Measurements from ENCODE around the gene FAM72C.
"Not testable (repeated sequence)": the region's sequence is repeated elsewhere in the genome, so short reads cannot be mapped to it uniquely, and the experiment has no call there.

Gene FAM72C

DNA sequence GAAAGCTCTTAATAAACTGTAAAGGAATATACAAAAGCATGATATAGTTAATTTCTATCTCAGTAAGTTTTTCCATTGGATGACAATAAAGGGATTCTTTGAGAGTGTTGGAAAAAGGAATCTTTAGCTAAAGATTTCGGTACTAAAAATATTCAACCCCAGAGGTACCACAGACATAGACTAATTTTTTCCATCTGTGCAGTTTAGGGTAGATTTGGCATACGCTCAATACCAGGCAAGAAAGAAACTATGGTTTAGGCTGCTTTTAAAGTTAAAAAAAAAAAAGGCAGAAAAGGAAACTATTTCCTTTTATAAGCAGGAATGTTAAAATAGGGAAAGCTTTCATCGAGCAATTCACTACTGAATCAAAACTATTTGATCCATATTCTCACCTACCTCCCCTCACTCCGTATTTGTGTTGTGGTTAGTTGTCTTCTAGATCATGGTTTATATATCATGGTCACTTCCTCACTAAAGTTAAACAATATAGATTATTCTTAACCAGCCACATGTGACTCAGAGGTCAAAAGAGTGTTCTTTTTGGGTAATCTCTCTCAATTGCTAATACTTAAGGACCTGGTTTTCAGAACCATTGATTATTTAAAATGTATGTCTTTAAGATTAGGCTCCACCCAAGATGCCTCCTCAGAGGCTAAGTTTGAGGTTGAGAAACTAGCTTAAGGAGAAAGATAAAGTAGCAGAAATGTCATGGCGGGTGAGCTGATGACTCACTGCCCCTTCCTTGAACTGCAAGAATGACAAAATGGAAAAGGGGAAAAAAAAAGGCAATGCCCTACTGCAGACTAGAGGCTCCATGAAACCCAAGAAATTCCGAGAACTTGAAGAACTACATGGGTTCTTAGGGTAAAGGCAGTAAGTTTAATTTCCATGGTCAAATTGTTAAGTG is 20.0 kb downstream of the FAM72C start:
- H3K36me3 Mint-ChIP-seq (ENCODE audit: low read depth); H3K4me3 Mint-ChIP-seq; H3K4me1 Mint-ChIP-seq (ENCODE audit: low read depth); H3K27me3 Mint-ChIP-seq (ENCODE audit: low read depth); H3K27ac Mint-ChIP-seq; H3K9me3 Mint-ChIP-seq: not testable (repeated sequence)

DNA sequence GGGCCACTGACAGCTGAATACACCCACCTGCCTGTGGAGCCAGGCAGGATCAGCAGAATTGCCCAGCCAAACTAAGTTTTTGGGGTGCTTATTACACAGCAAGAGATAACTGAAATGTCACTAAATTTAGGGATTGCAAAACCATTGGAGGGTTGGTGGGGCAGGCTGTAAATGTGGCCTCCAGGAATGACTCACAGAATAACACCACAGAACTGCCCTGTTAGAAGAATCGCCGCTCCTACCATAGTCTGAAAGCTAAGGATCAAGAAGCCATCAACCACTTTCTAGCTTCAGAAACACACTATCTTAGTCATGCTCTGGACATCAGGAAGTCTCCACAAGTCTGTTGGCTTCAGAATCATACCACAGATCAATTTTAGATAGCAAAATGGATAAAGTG is 24.0 kb downstream of the FAM72C start:
- not testable (repeated sequence) for H3K27me3 Mint-ChIP-seq (ENCODE audit: low read depth); H3K4me3 Mint-ChIP-seq; H3K36me3 Mint-ChIP-seq (ENCODE audit: low read depth); H3K9me3 Mint-ChIP-seq; H3K27ac Mint-ChIP-seq; H3K4me1 Mint-ChIP-seq (ENCODE audit: low read depth)

DNA sequence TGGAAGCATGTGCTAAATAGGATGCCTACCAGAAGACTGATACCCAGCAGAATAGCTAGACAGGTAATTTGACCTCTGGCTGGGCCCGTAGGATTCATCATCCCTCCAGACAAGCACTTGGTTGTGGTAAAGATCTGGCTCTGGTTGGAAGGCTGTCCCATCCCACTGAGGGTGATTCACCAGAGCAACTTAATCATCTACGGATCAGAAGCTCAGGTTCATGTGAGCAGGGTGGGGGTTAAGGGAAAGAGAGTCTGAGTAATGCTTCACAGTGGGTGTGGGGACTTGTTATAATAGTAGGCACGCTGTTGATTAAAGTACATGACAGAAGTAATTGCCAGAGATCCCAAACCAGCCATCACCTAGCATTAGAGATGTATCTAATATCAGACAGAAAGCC is 26.5 kb downstream of the FAM72C start:
- not testable (repeated sequence) for H3K27me3 Mint-ChIP-seq (ENCODE audit: low read depth); H3K36me3 Mint-ChIP-seq (ENCODE audit: low read depth); H3K27ac Mint-ChIP-seq; H3K9me3 Mint-ChIP-seq; H3K4me3 Mint-ChIP-seq; H3K4me1 Mint-ChIP-seq (ENCODE audit: low read depth)

DNA sequence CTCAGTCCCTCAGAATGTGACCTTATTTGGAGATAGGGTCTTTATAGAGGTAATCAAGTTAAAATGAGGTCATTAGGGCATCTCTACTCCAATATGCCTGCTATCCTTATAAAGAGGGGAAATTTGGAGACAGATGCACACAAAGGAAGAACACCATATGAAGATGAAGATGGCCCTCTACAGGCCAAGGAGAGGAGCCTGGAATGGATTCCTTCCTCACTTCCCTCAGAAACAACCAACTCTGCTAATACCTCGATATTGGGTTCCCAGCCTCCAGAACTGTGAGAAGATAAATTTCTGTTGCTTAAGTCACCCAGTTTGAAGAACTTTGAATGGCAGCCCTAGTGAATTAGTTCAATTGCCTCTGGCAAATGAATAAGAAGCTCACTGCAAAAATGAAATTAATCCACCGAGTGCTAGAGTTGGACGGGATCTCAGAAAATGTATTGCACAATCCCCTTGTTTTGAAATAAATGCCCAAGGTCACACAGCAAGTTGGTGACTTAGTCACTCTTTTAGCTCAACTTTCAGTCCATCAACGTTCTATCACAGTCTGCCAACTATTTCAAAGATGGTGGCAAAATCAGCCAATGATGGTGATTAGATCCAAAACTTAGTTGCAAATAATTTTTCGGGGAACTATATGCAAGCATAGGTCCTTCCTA is 27.1 kb downstream of the FAM72C start:
- not testable (repeated sequence) for H3K27ac Mint-ChIP-seq; H3K27me3 Mint-ChIP-seq (ENCODE audit: low read depth); H3K4me3 Mint-ChIP-seq; H3K4me1 Mint-ChIP-seq (ENCODE audit: low read depth); H3K9me3 Mint-ChIP-seq; H3K36me3 Mint-ChIP-seq (ENCODE audit: low read depth)

DNA sequence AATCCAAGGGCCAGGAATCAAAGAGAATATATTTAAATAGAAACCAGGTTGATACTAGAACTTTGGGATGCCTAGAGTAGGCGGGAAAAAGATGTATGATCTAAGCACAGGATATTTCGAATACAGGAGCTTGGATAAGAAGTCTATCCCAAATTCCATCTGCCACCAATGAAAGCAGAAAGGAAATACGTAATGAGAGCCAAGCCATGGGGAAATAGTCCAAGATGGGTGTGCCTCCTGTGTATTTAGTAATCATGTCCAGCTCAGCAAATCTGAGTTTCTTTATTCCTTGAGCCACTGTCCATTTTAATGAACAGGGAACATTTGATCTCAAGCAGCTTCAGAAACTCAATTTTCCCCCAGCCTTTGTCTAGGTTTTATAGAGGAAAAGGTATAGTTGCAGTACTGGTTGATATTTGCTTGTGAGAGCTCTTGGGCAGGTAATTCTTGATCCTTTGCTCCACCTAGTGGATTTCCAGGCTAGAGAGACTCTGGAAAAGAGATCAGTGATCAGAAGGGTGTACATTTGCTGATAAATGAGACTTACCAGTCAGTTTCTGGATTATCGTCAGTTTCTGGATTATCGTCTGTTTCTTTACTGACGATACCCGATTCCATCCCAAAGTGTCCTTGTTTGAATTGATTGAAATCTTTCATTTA is 28.3 kb downstream of the FAM72C start:
- H3K9me3 Mint-ChIP-seq; H3K27ac Mint-ChIP-seq; H3K36me3 Mint-ChIP-seq (ENCODE audit: low read depth): not testable (repeated sequence)

DNA sequence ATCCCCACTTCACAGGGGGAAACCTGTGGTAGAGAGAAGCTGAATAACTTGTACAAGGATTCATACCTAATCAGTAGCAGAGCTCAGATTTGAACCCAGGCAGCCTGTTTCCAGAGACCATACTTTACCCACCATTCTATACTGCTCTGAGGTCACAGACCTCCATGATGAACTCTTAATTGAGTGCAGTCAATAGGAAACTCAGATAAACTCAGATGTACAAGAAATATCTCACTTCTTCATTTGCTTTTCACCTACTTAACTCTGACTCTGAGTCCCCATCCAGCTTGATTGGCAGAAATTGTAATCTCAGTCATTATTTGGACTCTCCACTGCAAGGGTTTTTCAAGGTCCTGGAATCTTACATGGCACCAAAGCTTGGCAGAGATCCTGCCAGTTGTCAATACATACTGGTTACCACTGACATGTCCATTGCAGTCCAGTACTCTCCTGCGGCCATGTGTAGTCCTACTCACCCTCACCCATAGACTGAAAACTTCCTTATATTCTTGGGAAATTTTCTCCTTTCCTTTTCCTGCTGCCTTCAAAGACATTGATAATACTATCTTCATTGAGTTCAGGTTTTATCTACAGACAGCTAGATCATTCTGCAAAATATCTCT is 29.4 kb downstream of the FAM72C start:
- not testable (repeated sequence) for H3K4me3 Mint-ChIP-seq; H3K9me3 Mint-ChIP-seq; H3K27ac Mint-ChIP-seq; H3K36me3 Mint-ChIP-seq (ENCODE audit: low read depth); H3K27me3 Mint-ChIP-seq (ENCODE audit: low read depth); H3K4me1 Mint-ChIP-seq (ENCODE audit: low read depth)

More for the DNA sequence above, 28.3 kb downstream of the FAM72C start:
- not testable (repeated sequence) for H3K4me1 Mint-ChIP-seq (ENCODE audit: low read depth); H3K27me3 Mint-ChIP-seq (ENCODE audit: low read depth); H3K4me3 Mint-ChIP-seq

DNA sequence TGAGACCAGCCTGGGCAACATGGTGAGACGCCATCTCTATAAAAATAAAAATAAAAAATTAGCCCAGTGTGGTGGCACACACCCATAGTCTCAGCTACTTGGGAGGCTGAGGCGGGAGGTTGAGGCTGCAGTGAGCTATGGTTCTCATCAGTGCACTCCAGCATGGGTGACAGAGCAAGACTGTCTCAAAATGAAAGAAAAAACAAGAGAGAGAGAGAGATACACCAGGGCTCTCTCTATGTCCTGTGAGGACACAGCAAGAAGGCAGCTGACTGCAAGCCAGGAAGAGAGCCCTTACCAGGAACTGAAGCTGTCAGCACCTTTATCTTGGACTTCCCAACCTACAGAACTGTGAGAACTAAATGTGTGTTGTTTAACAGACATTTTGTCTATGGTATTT is 32.1 kb downstream of the FAM72C start:
- H3K27me3 Mint-ChIP-seq (ENCODE audit: low read depth); H3K27ac Mint-ChIP-seq; H3K4me3 Mint-ChIP-seq; H3K4me1 Mint-ChIP-seq (ENCODE audit: low read depth); H3K9me3 Mint-ChIP-seq; H3K36me3 Mint-ChIP-seq (ENCODE audit: low read depth): not testable (repeated sequence)

DNA sequence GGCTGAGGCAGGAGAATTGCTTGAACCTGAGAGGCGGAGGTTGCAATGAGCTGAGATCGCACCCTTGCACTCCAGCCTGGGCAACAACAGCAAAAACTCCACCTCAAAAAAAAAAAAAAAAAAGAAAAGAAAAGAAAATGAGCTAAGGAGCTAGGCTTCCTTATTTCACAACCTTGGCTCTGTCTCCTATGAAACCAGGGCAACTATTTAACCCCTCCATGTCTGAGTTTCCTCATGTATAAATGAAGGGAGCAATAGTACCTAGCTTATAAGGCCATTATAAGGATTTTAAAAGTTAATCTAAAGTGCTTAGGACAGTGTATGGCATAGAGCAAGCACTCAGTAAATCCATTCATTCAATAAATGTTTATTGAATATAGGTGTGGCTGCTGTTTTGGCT is 32.9 kb downstream of the FAM72C start:
- not testable (repeated sequence) for H3K9me3 Mint-ChIP-seq; H3K27ac Mint-ChIP-seq; H3K36me3 Mint-ChIP-seq (ENCODE audit: low read depth); H3K4me3 Mint-ChIP-seq; H3K4me1 Mint-ChIP-seq (ENCODE audit: low read depth); H3K27me3 Mint-ChIP-seq (ENCODE audit: low read depth)

DNA sequence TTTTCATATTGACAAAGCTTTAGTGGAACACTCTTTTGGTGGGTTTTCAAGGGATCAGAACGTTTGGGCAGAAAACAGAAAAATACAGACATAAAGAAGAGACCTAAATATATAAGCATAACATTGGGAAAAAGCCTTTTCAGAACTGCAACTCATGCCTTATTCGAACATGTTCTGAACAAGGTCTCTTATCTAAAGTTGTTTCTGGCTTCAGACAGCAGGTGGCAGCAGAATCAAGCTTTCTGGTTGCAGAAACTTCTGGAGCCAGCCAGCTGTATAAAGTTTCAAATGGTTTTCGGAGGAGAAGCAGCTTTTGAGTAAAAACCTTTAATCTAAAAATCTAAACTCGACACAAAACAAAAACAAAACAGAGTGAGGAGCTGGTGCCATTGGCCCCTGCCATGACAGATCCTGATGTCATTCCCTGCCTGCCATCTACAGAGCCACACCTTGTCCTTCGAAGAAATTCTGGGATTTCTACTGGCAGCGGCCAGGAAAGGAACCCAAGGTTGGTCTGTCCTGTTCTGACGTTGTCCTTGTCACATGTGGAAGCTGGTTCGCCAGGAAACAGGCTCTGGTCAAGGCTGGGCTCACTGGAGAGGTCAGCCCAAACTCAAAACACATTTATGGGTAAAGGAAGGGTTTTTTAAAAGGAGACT is 35.2 kb downstream of the FAM72C start:
- H3K4me3 Mint-ChIP-seq; H3K27me3 Mint-ChIP-seq (ENCODE audit: low read depth); H3K36me3 Mint-ChIP-seq (ENCODE audit: low read depth); H3K4me1 Mint-ChIP-seq (ENCODE audit: low read depth); H3K27ac Mint-ChIP-seq; H3K9me3 Mint-ChIP-seq: not testable (repeated sequence)

DNA sequence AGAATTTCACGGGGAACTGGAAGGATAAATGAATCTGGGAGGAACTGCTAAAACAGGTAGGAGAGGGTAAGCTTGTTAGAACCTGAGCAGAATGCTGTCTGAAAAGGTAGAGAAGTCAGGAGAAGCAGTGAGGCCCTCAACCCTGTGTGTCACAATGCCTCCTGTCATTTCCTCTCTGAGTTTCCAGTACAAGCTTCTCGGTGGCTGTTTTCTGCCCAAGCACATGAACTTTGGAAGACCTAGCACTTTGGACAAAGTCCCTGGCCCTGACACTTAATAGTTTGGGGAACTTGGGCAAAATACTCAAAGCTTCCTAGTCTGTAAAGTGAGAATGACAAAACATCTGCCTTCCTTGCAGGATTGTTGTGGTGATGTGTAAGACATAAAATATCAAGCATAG is 52.7 kb downstream of the FAM72C start:
- not testable (repeated sequence) for H3K9me3 Mint-ChIP-seq; H3K27me3 Mint-ChIP-seq (ENCODE audit: low read depth); H3K36me3 Mint-ChIP-seq (ENCODE audit: low read depth); H3K4me1 Mint-ChIP-seq (ENCODE audit: low read depth); H3K4me3 Mint-ChIP-seq; H3K27ac Mint-ChIP-seq

DNA sequence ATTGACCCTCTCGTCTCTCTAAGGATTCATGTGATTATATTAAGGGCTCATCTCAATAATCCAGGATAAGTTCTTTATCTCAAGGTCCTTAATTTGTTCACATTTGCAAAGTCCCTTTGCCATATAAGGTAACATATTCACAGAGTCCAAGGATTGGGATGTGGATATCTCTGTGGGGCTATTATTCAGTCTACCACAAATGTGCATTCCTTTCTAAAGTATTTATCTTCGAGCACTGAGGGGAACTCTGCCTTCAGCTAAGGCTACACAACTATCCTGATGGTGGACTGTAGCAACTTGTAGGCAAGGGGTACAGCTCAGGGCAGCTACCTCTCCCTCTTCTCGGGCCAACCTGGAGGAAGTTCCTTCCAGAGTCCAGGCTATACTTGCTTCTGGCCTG is 53.2 kb downstream of the FAM72C start:
- not testable (repeated sequence) for H3K27ac Mint-ChIP-seq; H3K27me3 Mint-ChIP-seq (ENCODE audit: low read depth); H3K36me3 Mint-ChIP-seq (ENCODE audit: low read depth)

DNA sequence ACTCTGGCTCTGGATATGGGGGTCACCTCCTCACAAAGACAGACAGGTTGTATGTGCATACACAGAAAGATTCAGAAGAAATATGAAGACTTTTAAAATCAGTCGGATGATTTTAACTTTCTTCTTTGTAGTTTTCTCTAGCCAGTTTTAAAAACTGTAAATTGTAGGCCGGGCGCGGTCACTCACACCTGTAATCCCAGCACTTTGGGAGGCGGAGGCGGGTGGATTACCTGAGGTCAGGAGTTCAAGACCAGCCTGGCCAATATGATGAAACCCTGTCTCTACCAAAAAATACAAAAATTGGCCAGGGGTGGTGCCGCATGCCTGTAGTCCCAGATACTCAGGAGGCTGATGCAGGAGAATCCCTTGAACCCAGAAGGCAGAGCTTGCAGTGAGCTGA is 58.1 kb downstream of the FAM72C start:
- not testable (repeated sequence) for H3K4me1 Mint-ChIP-seq (ENCODE audit: low read depth); H3K9me3 Mint-ChIP-seq; H3K4me3 Mint-ChIP-seq; H3K27ac Mint-ChIP-seq; H3K36me3 Mint-ChIP-seq (ENCODE audit: low read depth); H3K27me3 Mint-ChIP-seq (ENCODE audit: low read depth)

More for the DNA sequence above, 53.2 kb downstream of the FAM72C start:
- H3K4me1 Mint-ChIP-seq (ENCODE audit: low read depth); H3K4me3 Mint-ChIP-seq; H3K9me3 Mint-ChIP-seq: not testable (repeated sequence)
